HCT116 (cell line): ENCODE data around the gene PEF1. TPM values are rescaled to one million over a fixed set of nuclear protein-coding genes. Genes with fewer than 3 reads are reported as not detected.

Experiments
- ATAC-seq: fragments of 200-7000 bp; cut with Tn5 transposase; 2 replicates; pipeline ENCODE4 v1.9.1; 2020; ENCODE audit warnings: mild to moderate bottlenecking, moderate library complexity
- BruUV-seq: library from RNA; stranded (reverse); fragments of 400-500 nt; replicated peaks from 2 replicates; lab custom pipeline; 2021; lab: Mats Ljungman, UMichigan
- CTCF ChIA-PET: fragments of 300-600 bp; sonication (Branson Sonifier 250); formaldehyde crosslinking; loops from one replicate; lab custom pipeline; 2021; ENCODE audit warnings: antibody characterized with exemption; lab: Charles Lee
- POLR2A ChIA-PET: fragments of 300-600, 350-600 bp; sonication (Branson Sonifier 250); formaldehyde crosslinking; loops from one replicate; lab custom pipeline; 2021; ENCODE audit warnings: antibody characterized with exemption; lab: Charles Lee
- RAD21 ChIA-PET, 2 experiments: fragments of 300-600 bp; sonication (Branson Sonifier 250); formaldehyde crosslinking; loops; one replicate each; lab custom pipeline; 2023; ENCODE audit warnings: low total read pairs in 2 of 2; ENCODE audit not compliant: uncharacterized antibody in 2 of 2, unreplicated experiment in 2 of 2, low non-redundant PET in 1 of 2; lab: Charles Lee
- DNase-seq: peaks from one replicate; pipeline ENCODE4 v3.0.0-alpha.2; 2010; ENCODE audit warnings: low read depth, low spot score
- H2AFZ ChIP-seq: fragments of 200-600 bp; shearing (Covaris generic), sonication (generic); 2 replicates; pipeline ENCODE4 v1.6.1; 2017; ENCODE audit warnings: low read depth, mixed run types, mixed read lengths, antibody characterized with exemption, low read length; ENCODE audit not compliant: poor library complexity, severe bottlenecking
- H3K27ac ChIP-seq: 2 replicates; pipeline ENCODE4 v1.5.1; 2012; ENCODE audit warnings: low read depth, low read length
- H3K27me3 ChIP-seq: fragments of 200-600 bp; sonication (generic); 2 replicates; pipeline ENCODE4 v1.6.1; 2016; ENCODE audit warnings: mixed run types, low read length, mixed read lengths; ENCODE audit not compliant: insufficient read depth
- H3K36me3 ChIP-seq, 2 experiments: fragments of 200-500 bp in 1 of 2; fragments of 200-600 bp in 1 of 2; sonication (Bioruptor generic) in 1 of 2; sonication (generic) in 1 of 2; 2 replicates each; pipeline versions ENCODE4 v1.5.1 to v1.6.1; 2014 to 2016; ENCODE audit warnings: low read length in 2 of 2, inconsistent platforms in 1 of 2, mixed read lengths in 1 of 2, mixed run types in 1 of 2; ENCODE audit not compliant: insufficient read depth in 2 of 2, control insufficient read depth in 1 of 2
- H3K4me1 ChIP-seq, 2 experiments: fragments of 200-600 bp in 1 of 2; sonication (generic) in 1 of 2; 2 replicates each; pipeline versions ENCODE4 v1.5.1 to v1.6.1; 2012 to 2017; ENCODE audit warnings: low read length in 2 of 2, inconsistent platforms in 1 of 2, mild to moderate bottlenecking in 1 of 2, mixed read lengths in 1 of 2, mixed run types in 1 of 2, moderate library complexity in 1 of 2; ENCODE audit not compliant: insufficient read depth in 2 of 2, control insufficient read depth in 1 of 2
- H3K4me2 ChIP-seq: fragments of 200-600 bp; sonication (generic); 2 replicates; pipeline ENCODE4 v1.6.1; 2017; ENCODE audit warnings: mixed run types, low read length, mixed read lengths
- H3K4me3 ChIP-seq, 2 experiments: fragments of 200-600 bp in 1 of 2; sonication (generic) in 1 of 2; replicated peaks in 1 of 2; 2 replicates each; pipeline ENCODE4 v1.5.1; 2011 to 2016; ENCODE audit warnings: low read length in 2 of 2, control low read depth in 1 of 2, low read depth in 1 of 2, mild to moderate bottlenecking in 1 of 2, mixed read lengths in 1 of 2, mixed run types in 1 of 2
- H3K79me2 ChIP-seq: fragments of 200-600 bp; sonication (generic); 2 replicates; pipeline ENCODE4 v1.6.1; 2017; ENCODE audit warnings: mild to moderate bottlenecking, mixed run types, low read length, moderate library complexity, mixed read lengths; ENCODE audit not compliant: insufficient read depth
- H3K9ac ChIP-seq: fragments of 200-600 bp; sonication (generic); 2 replicates; pipeline ENCODE4 v1.6.1; 2016; ENCODE audit warnings: low read length, mixed read lengths
- H3K9me2 ChIP-seq: fragments of 200-600 bp; sonication (generic), shearing (Covaris generic); 2 replicates; pipeline ENCODE4 v1.6.1; 2017; ENCODE audit warnings: mixed run types, mild to moderate bottlenecking, moderate library complexity; ENCODE audit not compliant: insufficient read depth
- H3K9me3 ChIP-seq, 2 experiments: fragments of 200-500 bp in 1 of 2; fragments of 200-600 bp in 1 of 2; sonication (Bioruptor generic) in 1 of 2; sonication (generic) in 1 of 2; 2 replicates each; pipeline ENCODE4 v1.6.1; 2014 to 2017; ENCODE audit warnings: low read length in 2 of 2, mixed read lengths in 2 of 2, inconsistent platforms in 1 of 2, low read depth in 1 of 2, mild to moderate bottlenecking in 1 of 2, mixed run types in 1 of 2, moderate library complexity in 1 of 2; ENCODE audit not compliant: control insufficient read depth in 1 of 2, insufficient read depth in 1 of 2
- H4K20me1 ChIP-seq: fragments of 200-600 bp; sonication (generic), shearing (Covaris generic); 2 replicates; pipeline ENCODE4 v1.6.1; 2017; ENCODE audit warnings: mixed run types, mild to moderate bottlenecking, moderate library complexity; ENCODE audit not compliant: insufficient read depth
- CBX3 ChIP-seq: IDR thresholded peaks from 2 replicates; pipeline ENCODE4 v1.6.1; 2012; ENCODE audit warnings: low read depth
- CEBPB ChIP-seq: IDR thresholded peaks from 2 replicates; pipeline ENCODE4 v1.6.1; 2012; ENCODE audit warnings: low read depth
- ELF1 ChIP-seq: IDR thresholded peaks from 2 replicates; pipeline ENCODE4 v1.6.1; 2012; ENCODE audit warnings: low read depth, borderline replicate concordance
- EZH2phosphoT487 ChIP-seq: fragments of 200-600 bp; IDR thresholded peaks from 2 replicates; pipeline ENCODE4 v1.6.1; 2018; ENCODE audit warnings: antibody characterized with exemption, borderline replicate concordance
- FOSL1 ChIP-seq: IDR thresholded peaks from 2 replicates; pipeline ENCODE4 v1.6.1; 2012; ENCODE audit warnings: low read depth
- MAX ChIP-seq: IDR thresholded peaks from 2 replicates; pipeline ENCODE4 v1.6.1; 2012
- POLR2A ChIP-seq: IDR thresholded peaks from 2 replicates; pipeline ENCODE4 v1.7.0; 2011; ENCODE audit warnings: borderline replicate concordance; ENCODE audit not compliant: insufficient read depth, insufficient read length; ENCODE audit errors: extremely low read depth
- REST ChIP-seq: IDR thresholded peaks from 2 replicates; pipeline ENCODE4 v1.6.1; 2012; ENCODE audit warnings: low read depth
- SRF ChIP-seq: IDR thresholded peaks from 2 replicates; pipeline ENCODE4 v1.6.1; 2012; ENCODE audit warnings: low read depth
- TCF7L2 ChIP-seq: IDR thresholded peaks from 2 replicates; pipeline ENCODE4 v1.7.0; 2011; ENCODE audit warnings: borderline replicate concordance, inconsistent platforms; ENCODE audit not compliant: insufficient read depth, insufficient read length; ENCODE audit errors: extremely low read depth
- YY1 ChIP-seq: IDR thresholded peaks from 2 replicates; pipeline ENCODE4 v1.6.1; 2011; ENCODE audit warnings: low read length, low read depth, moderate library complexity, mild to moderate bottlenecking; ENCODE audit not compliant: insufficient replicate concordance; ENCODE audit errors: extremely low read depth
- ZBTB33 ChIP-seq: IDR thresholded peaks from 2 replicates; pipeline ENCODE4 v1.6.1; 2011; ENCODE audit warnings: mild to moderate bottlenecking, low read length, moderate library complexity; ENCODE audit not compliant: insufficient replicate concordance; ENCODE audit errors: extremely low read depth
- intact Hi-C: fragments of 100-400 bp; cut with micrococcal nuclease; formaldehyde crosslinking; loops from 2 replicates; pipeline ENCODE4 v1.10.0; 2022
- total RNA-seq: library from RNA; stranded (reverse); gene quantifications from one replicate; pipeline ENCODE4 v1.2.1, GENCODE V29; 2021; ENCODE audit not compliant: unreplicated experiment
- TF ChIP-seq, protein P1 (sequence below), 3 experiments: fragments of 200-600 bp in 1 of 3; sonication (generic) in 1 of 3; IDR thresholded peaks in 2 of 3; conservative IDR thresholded peaks in 1 of 3; 2 replicates each; pipeline ENCODE4 v1.5.1; 2012 to 2017; ENCODE audit warnings: low read depth in 2 of 3, low read length in 2 of 3, antibody characterized with exemption in 1 of 3, borderline replicate concordance in 1 of 3, control low read depth in 1 of 3, mild to moderate bottlenecking in 1 of 3, mixed read lengths in 1 of 3, mixed run types in 1 of 3, moderate library complexity in 1 of 3; ENCODE audit not compliant: insufficient read depth in 1 of 3

PEF1 gene
- total RNA-seq, 1 experiment from 2014 or later, result 37.6 TPM

- Histone ChIP-seq H4K20me1 (no peaks in the 10 kb centered on the region), H3K4me3 (no peak overlapping the region), H3K79me2 (no peaks in the 10 kb centered on the region), H2AFZ (no peak overlapping the region), H3K4me2 (no peak overlapping the region)
- no TSS peak for BruUV-seq
- ChIA-PET CTCF (interaction anchor here (1.1 to 6.0 kb wide), 2 partner anchors 84 to 127 kb away, joined by 3 to 105 read pairs; no protein-coding TSS in a partner anchor), RAD21 (interaction anchor here in 1 of 2 experiments (1.4 kb wide), 1 partner anchor 127 kb away, joined by 6 read pairs; no protein-coding TSS in a partner anchor)
- intact Hi-C loops, result loop anchor here (10.0 kb wide), 1 partner anchor 303 kb away; no protein-coding TSS in a partner anchor
- DNase-seq, result no peak
- no peak for TF ChIP-seq ZBTB33
- TF ChIP-seq CEBPB, result no peak
- no peak for TF ChIP-seq POLR2A
- no peak for TF ChIP-seq ELF1
- no peak for TF ChIP-seq MAX
- no peak for TF ChIP-seq SRF
- TF ChIP-seq REST, result no peak
- TF ChIP-seq, protein P1, sequence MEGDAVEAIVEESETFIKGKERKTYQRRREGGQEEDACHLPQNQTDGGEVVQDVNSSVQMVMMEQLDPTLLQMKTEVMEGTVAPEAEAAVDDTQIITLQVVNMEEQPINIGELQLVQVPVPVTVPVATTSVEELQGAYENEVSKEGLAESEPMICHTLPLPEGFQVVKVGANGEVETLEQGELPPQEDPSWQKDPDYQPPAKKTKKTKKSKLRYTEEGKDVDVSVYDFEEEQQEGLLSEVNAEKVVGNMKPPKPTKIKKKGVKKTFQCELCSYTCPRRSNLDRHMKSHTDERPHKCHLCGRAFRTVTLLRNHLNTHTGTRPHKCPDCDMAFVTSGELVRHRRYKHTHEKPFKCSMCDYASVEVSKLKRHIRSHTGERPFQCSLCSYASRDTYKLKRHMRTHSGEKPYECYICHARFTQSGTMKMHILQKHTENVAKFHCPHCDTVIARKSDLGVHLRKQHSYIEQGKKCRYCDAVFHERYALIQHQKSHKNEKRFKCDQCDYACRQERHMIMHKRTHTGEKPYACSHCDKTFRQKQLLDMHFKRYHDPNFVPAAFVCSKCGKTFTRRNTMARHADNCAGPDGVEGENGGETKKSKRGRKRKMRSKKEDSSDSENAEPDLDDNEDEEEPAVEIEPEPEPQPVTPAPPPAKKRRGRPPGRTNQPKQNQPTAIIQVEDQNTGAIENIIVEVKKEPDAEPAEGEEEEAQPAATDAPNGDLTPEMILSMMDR (IDR thresholded peaks at IDR 0.05 in 2 of 3, conservative IDR thresholded peaks at IDR 0.05 in 1 of 3; ENCODE audit: borderline replicate concordance in 1 of 3, insufficient read depth in 1 of 3, low read depth in 2 of 3, low read length in 2 of 3), result no peak
- TF ChIP-seq TCF7L2, result no peak
- TF ChIP-seq CBX3, result no peak
- TF ChIP-seq YY1, result no peak
- TF ChIP-seq EZH2phosphoT487, result no peak
- TF ChIP-seq FOSL1, result no peak
- TF ChIP-seq, all 23 proteins: peak for 0
- H3K9me2 ChIP-seq, result no peaks in the 10 kb centered on the region
- no peak overlapping the region for H3K27ac ChIP-seq
- no peaks in the 10 kb centered on the region for H3K27me3 ChIP-seq
- H3K9ac ChIP-seq, result no peak overlapping the region
- H3K36me3 ChIP-seq, result no peaks in the 10 kb centered on the region
- no peaks in the 10 kb centered on the region for H3K9me3 ChIP-seq
- peaks cover 7 to 8% of the 10 kb centered on the region in 2 experiments for H3K4me1 ChIP-seq
- POLR2A ChIA-PET, result interaction anchor here (0.7 kb wide), 1 partner anchor 127 kb away, joined by 4 read pairs; no protein-coding TSS in a partner anchor
- ATAC-seq, result no peak
Measured at GRCh38 chr1:31661856-31662255, 17.2 kb upstream of the PEF1 start.
